Right ventricle myocardium inferior (tissue), 1 donor: ENCODE measurements around the gene PKMYT1. TPM values are rescaled to one million over a fixed set of nuclear protein-coding genes. Genes with fewer than 3 reads are reported as not detected.

Experiments used
- ATAC-seq: fragments of 200-7000 bp; cut with Tn5 transposase; one replicate; pipeline ENCODE4 v1.9.1; 2020; ENCODE audit warnings: mild to moderate bottlenecking, moderate library complexity
- DNase-seq: peaks from one replicate; pipeline ENCODE4 v3.0.0; 2021; ENCODE audit errors: missing footprints
- intact Hi-C: fragments of 100-400 bp; cut with DNase I; formaldehyde crosslinking; loops from one replicate; pipeline ENCODE4 v1.11.0; 2022
- total RNA-seq: library from RNA; stranded (reverse); fragmentation: NEBNext Ultra II Directional; extraction: Animal tissue kit (Norgen Biotek cat#: 25700); gene quantifications from one replicate; pipeline ENCODE4 v1.2.1, GENCODE V29; 2021
- donor health status: DM: no; HTN: yes; CAD: no; lungs with severe emphysema.

PKMYT1 gene
- total RNA-seq, 1 donor from 2014 or later, result 2.9 TPM

DNA sequence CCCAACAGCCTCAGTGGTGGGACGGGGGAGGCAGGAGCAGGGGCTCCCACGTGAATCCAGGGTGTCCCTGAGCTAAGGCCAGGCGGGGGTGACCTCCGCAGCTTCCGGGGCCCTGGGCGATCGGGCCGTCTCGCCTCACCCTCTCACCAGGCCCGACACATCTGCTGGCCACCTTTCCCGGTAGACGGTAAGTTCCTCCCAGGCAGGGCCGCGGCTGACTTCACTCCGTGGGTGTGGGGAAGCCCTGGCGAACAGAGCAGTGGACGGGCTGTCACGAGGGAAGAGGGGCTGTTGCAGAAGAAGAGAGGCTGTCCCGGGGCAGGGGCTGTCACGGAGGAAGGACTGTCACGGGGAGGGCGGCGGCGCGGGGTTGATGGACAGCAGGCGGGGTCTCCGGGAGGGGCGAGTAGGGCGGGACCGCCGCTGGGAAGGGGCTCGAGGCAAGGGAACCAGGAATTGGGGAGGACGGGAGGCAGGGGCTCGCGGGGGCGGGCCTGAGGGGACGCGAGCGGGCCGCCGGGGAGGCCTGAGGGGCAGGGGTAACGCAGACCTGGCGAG lies 498 bp downstream of the PKMYT1 start:
- DNase-seq, result no peak
- intact Hi-C loops, result no loop called here
- ATAC-seq, result no peak

DNA sequence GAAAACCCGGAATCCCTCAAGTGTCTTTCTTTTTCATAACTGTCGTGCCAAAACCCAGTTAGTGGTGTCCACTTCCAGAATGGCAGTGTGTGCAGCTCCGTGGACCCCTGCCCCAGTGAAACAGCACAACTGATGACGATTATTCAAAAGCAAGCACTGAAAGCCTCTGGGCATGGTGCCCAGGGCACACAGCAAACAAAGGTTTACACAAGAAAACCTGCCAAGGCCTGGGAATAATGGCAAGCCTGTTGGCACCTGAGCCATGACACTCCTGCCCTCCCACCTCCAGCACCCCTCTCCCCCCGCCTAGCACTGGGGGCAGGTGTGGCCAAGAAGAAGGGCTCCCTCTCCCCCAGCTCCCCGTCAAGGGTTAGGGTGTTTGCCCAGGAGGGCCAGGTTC lies 2.8 kb downstream of the PKMYT1 start:
- ATAC-seq (no peak), DNase-seq (no peak)
- intact Hi-C loops, result no loop called here

- no peak for ATAC-seq
- intact Hi-C loops, result no loop called here
- no peak for DNase-seq
These were observed 3.6 kb downstream of the PKMYT1 start for GRCh38 chr16:2976673-2977072.

DNA sequence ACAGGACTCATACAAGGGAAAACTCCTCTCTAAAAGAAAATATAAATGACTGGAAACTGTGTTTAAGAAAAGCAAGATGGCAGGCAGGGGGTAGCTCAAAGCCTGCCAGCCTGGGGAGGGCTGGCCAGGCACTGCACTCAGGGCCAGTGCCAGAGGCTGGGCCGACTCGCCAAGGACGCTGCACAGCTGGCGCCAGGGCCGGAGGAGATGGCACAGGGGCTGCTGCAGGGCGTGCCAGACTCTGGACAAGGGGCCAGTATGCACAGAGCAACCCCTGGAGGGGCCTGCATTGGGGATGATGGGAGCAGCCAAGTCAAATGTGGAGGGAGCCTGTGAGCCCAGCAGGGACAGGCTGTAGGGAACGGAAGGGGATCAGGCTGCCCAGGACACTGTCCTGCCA lies 4.0 kb downstream of the PKMYT1 start:
- intact Hi-C loops, result no loop called here
- no peak for ATAC-seq
- DNase-seq, result no peak

- no peak for DNase-seq
- intact Hi-C loops, result no loop called here
- no peak for ATAC-seq
These were observed 5.0 kb downstream of the PKMYT1 start for GRCh38 chr16:2975161-2975795.

GRCh38 chr16:2974319-2975056 lies 5.8 kb downstream of the PKMYT1 start:
- DNase-seq (no peak), ATAC-seq (no peak)
- intact Hi-C loops, result no loop called here

DNA sequence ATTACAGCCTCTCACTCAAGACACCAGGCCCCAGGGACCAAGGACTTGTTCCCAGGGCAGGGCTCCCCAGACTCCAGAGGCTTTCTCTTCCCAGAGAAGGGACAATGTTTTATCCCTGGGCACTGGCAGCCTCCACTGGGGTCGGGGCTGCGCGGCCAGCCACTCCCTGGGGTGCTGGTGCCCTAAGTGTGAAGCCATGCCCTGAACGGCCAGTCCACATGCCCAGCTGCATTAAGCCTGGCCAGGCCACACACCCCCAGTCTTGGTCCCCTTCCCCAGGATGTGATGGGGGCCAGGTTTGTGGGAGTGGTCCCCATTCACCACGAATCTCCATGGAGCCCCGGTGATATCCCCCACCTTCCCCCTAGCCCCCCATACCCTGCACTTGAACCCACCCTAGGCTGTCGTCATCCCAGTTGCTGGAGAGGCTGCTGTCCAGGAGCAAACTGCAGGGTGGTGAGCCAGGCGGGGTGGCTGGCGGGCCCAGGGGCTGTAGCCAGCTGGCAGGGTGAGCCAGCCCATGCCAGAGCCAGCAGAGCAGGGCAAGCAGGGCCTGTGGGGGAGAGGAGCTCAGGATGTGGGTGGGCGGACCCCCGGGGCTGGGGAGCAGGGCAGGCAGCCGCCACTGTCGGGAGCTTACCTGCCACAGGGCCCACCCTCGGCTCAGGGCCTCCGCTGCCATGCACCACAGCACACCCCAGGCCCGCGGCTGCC lies 6.5 kb downstream of the PKMYT1 start:
- DNase-seq, result no peak
- ATAC-seq, result no peak
- intact Hi-C loops, result no loop called here

GRCh38 chr16:2973093-2973492 lies 7.2 kb downstream of the PKMYT1 start:
- no peak for ATAC-seq
- intact Hi-C loops, result no loop called here
- DNase-seq, result no peak

DNA sequence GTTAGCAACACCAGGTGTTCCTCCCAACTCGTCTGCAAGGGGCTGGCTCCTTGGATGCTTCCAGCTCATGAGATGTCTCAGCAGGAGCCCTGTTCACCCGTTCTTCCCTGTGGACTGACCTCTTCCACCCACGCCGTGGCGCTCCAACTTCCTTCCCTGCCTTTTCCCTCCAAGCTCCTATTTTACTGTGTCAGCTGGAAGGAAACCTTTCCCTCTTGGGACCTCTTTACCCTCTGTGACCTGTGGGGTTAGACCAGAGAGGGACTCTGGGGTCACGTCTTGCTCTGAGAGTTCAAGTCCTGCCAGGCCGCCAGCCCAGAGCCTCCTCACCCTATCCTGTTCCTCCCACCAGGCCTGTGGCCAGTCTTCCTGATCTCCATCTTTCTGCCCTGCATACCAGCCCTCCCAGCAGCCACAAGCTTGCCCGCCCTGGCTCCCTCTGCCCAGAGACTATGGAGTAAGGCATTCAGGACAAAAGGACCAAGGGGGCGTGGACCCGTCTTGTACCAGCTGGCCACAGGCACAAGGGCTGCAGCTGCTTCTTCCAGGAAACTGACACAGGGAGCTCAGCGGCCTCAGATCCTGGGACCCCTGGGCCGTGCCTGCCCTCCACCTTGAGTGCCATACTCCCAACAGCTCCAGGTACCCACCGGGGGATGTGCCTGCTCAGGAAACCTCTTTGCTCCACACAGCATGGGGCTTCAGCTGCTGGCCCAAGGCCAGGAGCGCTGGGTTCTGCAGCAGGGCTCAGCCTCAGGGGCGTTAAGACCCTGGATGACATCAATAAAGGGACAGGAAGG lies 8.1 kb downstream of the PKMYT1 start:
- intact Hi-C loops, result no loop called here
- DNase-seq (no peak), ATAC-seq (no peak)

- ATAC-seq (no peak), DNase-seq (no peak)
- intact Hi-C loops, result no loop called here
These were observed 8.9 kb downstream of the PKMYT1 start for GRCh38 chr16:2971134-2971984.

DNA sequence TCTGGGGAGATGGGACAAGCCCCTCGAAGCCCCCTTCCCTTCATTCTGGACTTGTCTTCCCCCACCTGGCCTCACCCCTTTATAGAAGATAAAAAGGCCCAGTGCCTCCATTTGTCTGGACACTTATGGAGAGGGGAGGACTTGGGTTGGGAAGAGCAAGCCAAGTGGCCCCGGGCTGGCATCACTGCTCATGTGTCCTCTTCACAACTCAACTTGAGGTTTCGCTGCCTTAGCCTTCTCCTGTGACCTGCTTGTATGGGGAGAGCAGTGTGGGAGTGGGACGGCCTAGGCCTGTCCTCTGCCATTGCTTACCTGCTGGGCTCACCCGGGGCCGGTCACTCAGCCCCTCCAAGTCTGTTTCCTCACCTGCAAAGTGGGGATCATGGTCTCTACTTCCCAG lies 9.7 kb downstream of the PKMYT1 start:
- ATAC-seq (no peak), DNase-seq (no peak)
- intact Hi-C loops, result no loop called here

DNA sequence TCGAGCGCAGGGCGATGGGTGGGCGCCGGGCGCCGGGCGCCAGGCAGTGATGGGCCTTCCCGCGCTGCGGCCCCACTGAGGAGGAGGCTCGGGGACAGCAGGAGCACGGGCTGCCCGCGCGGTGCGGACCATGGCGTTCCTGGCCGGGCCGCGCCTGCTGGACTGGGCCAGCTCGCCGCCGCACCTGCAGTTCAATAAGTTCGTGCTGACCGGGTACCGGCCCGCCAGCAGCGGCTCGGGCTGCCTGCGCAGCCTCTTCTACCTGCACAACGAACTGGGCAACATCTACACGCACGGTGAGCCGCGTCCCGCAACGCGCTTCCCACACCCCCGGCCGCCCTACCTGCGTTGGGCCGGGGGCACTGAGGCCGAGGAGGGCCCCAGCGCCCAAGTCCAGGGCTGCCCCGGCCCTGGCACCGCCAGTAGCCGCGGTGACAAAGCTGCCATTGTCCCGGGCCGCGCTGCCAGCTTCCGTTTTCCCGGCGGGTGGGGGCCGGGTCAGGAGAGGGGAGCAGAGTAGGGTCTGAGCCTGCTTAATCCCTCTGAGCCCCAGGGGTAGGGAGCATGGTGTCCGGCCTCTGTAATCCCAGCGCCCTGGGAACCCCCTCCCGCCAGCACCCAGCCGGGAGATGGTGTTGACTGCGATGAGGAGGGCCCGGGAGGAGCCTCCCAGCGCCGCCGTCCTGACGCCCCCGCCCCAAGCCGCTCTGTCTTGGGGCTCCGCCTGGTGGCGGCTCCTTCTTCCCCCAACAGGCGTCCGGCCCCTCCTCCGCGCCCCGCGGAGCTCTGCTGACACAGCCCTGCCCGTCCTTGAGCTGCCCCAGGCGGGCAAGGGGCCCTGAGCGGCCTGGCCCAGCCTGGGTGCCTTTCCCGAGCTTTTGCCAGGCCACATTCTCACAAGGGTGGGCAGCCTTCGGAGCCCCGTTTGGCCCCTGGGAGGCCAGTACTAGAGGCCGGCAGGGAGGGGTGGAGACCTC lies 10.4 kb downstream of the PKMYT1 start:
- DNase-seq, result peak; percentile 84
- intact Hi-C loops, result no loop called here
- peak; percentile 25 for ATAC-seq

DNA sequence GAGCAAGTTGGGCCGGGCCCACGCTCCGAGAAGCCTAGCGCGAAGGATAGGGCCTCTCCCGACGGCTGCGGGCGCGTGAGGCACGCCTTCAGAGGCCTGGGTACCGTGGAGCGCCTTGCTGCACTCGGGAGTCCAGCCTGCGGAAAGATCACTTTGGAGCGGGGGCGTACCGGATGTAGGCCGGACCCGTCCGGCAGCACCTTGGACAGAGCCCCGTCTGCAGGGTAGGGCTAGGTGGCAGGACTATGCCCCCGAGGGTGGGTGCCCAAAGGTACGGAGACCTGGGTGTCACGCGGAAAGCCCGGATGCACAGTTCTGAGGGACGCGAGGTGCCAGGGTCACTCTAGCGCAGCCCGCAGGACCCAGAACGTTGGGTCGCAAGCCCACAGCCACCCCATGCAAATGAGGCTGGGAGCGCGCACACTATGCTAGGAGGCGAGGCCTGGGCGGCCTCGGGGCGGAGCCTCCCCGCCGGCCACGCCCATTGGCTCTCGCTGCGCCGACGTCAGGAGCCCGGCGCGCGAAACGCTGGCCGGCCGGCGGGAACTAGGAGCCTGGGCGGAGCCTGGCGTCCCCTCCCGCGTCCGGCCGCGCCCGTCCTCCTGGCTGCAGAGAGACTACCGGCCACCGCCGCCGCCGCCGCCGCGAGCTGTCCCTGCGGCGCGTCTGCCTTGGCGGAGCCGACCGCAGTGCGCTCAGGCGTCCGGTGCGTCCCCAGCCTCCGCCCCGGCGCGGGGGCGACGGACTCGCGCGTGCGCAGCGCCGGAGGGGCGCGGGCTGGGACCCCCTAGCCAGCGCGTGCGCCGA lies 11.3 kb downstream of the PKMYT1 start, which contains the start of gene PAQR4:
PAQR4 (plus strand) TSS at position 611 of the 807 bp plus-strand sequence. CDS start 327 bp downstream, outside the sequence.
- intact Hi-C loops, result no loop called here
- peak; percentile 95 for DNase-seq
- ATAC-seq, result peak; percentile 93

GRCh38 chr16:2968368-2968737 lies 11.9 kb downstream of the PKMYT1 start:
- DNase-seq (no peak), ATAC-seq (no peak)
- intact Hi-C loops, result no loop called here

- no peak for DNase-seq
- ATAC-seq, result no peak
- intact Hi-C loops, result no loop called here
These were observed 12.5 kb downstream of the PKMYT1 start for GRCh38 chr16:2967721-2968161.

- intact Hi-C loops, result no loop called here
- ATAC-seq (no peak), DNase-seq (no peak)
These were observed 13.0 kb downstream of the PKMYT1 start for GRCh38 chr16:2967211-2967631.
